Stimulated activated CD8-positive, alpha-beta memory T cell treated with anti-CD3 and anti-CD28 coated beads, Interleukin-15, amount 100 ng/mL, for 24 hours (primary cell): ENCODE data around the gene OR5M3.

Experiments
- DNase-seq: peaks from one replicate; pipeline ENCODE4 v3.0.0-alpha.2; 2020; ENCODE audit warnings: low read depth

OR5M3 gene

DNA sequence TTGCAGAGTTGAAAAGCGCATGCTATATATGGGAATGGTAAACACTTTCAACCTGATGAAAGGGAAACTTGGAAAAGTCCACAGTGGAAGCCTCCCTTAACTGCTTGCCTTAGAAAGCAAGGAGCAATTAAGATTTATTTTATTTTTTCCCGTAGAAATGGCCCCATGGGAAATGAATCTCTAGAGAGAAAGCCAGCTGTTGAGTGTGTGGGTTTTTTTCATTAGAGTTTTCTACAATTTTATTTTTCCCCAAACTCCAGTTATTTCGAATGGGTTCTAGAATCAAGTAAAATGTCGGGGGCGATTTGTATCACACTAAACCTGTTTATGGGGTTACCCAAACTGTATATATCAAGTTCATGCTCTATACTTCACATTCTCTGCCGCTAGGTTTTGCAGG is at the start of gene OR5M3:
Gene OR5M3, minus strand, starts transcription at position 101 of the 400 bp plus-strand sequence. CDS start 2,855 bp downstream, outside the sequence.
- DNase-seq, result no peak

DNA sequence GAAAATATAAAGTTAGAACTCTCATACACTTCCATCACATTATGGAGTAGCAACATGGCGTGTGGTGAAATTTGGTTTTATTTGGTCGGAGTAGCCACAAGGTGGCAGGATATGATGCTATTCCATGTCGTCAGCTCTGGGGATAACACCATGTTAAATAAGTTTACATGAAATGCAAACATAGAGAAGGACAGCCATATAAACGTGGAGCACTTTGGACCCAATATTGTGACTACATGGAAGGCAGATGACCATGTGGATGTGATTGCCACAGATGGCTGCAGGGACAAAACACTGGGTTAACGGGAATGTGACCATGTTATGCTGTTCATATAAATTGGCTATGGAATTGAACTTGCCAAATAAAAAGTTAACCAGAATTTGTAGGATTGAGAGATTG is 48.9 kb upstream of the OR5M3 start:
- no peak for DNase-seq

DNA sequence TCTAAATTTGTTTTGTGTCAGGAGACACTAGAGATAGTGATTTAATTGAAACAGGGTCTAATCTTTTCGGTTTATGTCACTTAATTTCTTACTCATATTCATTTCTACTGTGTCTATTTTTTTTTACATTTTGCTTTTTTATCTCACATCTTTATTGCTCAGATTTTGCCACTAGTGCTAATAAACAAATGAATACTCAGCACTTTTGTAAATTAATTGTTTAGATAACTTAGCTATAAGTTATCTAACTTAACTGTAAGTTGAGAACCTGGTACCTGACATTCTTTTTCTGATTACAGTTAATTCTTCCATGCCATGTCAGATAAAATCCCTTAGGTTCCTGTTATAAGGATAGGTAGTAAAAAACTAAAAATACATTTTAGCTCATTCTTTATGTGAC is 40.1 kb upstream of the OR5M3 start:
- DNase-seq, result no peak

DNA sequence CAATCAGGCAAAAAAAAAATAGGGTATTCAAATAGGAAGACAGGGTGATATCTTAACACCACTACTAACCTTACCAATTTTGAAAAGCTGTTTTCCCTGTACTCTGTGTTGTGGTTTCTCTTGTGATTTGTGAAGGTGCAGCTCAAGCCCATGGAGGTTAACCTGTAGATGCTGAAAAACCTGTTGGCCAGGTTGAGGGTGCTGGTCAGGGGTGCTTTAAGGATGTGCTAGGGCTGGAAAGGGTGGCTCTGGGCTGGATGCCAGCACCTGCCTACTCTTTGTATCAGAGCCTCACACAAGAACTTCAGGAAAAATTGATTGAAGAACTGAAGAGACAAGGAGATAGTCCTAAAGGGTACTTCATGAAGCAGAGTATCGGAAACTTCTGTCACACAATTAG is 36.3 kb upstream of the OR5M3 start:
- DNase-seq, result no peak

DNA sequence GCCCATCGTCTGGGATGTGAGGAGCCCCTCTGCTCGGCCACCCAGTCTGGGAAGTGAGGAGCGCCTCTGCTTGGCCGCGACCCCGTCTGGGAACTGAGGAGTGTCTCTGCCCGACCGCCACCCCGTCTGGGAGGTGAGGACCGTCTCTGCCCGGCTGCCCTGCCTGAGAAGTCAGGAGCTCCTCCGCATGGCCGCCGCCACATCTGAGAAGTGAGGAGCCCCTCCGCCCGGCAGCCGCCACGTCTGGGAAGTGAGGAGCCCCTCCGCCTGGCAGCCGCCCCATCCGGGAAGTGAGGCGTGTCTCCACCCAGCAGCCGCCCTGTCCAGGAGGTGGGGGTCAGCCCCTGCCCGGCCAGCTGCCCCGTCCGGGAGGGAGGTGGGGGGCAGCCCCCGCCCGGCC is 23.9 kb upstream of the OR5M3 start:
- no peak for DNase-seq

DNA sequence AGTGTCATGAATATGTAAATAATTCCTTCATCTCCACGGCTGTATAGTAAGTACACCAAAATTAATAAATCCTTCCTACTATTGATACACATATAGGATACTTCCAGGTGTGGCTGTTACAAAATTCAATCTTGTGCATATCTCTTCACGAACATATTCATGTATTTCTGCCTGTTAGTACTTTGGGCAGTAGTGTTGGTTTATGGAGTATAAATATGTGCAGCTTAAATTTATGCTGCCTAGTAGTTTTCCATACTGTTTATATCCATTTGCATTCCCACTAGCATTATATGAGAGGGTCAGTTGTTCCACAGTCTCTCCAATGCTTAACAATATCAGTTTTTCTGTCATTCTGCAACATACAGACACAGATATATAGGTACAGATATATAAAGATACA is 22.0 kb upstream of the OR5M3 start:
- no peak for DNase-seq

DNA sequence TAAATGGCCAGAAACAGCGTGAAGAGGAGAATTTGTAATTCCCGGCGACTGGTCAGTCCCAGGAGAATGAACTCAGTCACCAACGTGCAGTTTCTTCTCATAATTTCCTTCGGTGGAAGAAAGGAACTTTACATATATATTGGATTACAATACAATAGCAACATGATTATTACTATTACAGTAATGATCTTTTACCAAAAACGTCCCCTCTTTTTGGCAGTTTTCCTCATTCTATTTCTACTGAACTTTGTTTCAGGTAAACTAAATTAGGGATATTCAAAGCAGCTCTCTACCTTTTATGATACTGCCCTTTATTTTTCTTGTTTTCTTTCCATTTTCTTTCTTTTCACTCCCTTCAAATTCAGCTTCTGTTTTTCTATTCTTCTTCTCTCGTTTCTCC is 18.1 kb upstream of the OR5M3 start, which contains the start of gene OR5M8:
Gene OR5M8, minus strand, starts transcription at position 101 of the 400 bp plus-strand sequence. Its CDS starts 0 bp downstream, at position 101.
- DNase-seq, result no peak

DNA sequence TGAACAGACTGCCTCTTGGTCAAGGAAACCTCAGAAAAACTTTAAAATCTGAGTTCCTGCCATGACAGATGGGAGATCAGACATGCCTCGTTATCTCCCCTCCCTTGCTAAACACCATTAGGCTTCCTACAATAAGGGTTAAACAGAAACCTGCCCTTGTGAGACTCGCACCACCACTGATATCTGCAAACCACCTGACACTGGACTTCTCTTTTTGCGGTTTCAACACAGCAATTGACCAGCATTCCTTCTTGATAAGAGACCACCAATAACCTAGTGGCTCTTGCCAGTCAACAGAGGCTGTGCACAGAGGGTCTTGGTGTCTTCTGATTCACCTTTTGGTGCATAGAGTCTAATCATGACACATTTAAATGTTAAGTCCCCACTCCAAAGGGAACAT is 13.6 kb upstream of the OR5M3 start:
- no peak for DNase-seq

DNA sequence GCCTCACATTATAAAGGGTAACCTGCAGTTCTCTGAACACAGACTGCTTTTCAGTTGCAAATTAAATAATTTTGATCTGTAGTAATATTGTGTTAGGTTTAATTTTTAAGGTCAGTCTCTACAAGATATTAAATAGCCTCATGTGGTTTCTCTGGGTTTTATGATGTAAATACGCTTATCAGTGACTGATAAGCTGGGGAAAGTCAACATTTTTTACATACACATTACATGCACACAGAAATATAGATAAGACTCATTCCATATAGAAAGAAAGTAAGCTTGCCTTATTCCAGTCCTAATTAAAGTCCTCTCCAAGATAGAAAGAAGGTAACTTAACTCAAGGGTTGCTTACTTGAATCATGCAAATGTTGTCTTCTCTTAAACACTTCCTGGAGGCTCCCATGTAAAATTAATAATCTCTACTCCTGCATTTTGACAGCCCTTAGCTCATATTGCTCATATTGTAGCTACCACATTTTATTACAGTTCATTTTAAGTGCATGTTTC is 1.6 kb upstream of the OR5M3 start:
- no peak for DNase-seq

DNA sequence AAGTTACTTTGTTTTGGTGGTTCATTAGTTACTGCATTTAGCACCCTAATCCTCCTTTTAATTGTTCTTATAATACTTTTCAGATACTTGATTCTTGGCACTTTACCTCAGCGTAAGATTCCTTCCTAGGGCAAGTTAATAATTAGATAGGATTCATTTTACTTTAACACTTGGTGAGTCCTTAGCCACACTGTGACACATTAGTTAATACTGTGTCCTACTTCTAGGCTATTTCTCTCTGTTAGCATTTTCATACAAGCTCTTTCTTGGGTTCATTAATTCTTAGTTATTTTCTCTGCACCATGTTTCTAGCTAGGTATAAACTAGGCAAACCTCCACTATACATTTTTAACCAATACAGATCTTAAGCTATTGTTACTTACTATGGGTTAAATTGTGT is 16.1 kb downstream of the OR5M3 start:
- no peak for DNase-seq

DNA sequence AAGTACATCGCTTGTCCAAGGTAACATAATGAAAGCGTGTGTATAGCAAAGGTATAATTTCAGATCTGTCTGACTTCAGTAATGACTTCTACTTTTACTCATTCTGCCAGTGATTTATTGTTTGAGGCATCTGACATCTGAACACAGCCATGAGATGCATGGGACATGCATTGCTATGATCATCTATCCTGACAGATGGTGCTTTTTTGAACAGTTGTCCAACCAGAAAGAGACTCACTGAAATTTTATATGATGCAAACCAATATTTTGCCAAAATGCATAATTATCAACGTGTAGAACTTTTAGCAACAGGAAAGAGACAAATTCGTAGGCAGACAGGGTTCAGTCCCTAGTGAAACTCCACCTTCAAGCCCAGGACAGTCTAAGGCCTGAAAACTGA is 19.6 kb downstream of the OR5M3 start:
- no peak for DNase-seq
